ENCODE data around the gene TRPV5.

GRCh38 chr7:142896151-142896550 lies 37.4 kb downstream of the TRPV5 start:
- TF ChIP-seq CTCF (IDR thresholded peaks at IDR 0.05): no peak
- TF ChIP-seq POLR2A (IDR thresholded peaks at IDR 0.05): no peak
- no peak for TF ChIP-seq EP300 (IDR thresholded peaks at IDR 0.05)
